HG02885 (cell line): Measurements from ENCODE around the gene MRPS18A.
A peak's percentile ranks its signal among the peaks of the same experiment; 100 is the strongest.

Experiments
- ATAC-seq: cut with Tn5 transposase; IDR thresholded peaks from one replicate; pipeline ENCODE4 v1.9.1; 2021; ENCODE audit warnings: mild to moderate bottlenecking; ENCODE audit not compliant: unreplicated experiment, poor library complexity

MRPS18A gene

GRCh38 chr6:43687437-43688347 is at the start of gene MRPS18A:
Gene MRPS18A, minus strand, starts transcription at chr6:43687791. Its CDS starts 12 bp downstream, at chr6:43687779.
- peak; percentile 90 for ATAC-seq

GRCh38 chr6:43736844-43737243 is 49.3 kb upstream of the MRPS18A start:
- no peak for ATAC-seq

GRCh38 chr6:43736211-43736786 is 48.7 kb upstream of the MRPS18A start:
- no peak for ATAC-seq

GRCh38 chr6:43735642-43736199 is 48.1 kb upstream of the MRPS18A start:
- no peak for ATAC-seq

- no peak for ATAC-seq
These were observed 46.7 kb upstream of the MRPS18A start for GRCh38 chr6:43734294-43734665.

- ATAC-seq = no peak
These were observed 46.1 kb upstream of the MRPS18A start for GRCh38 chr6:43733471-43734293.

GRCh38 chr6:43730634-43731033 is 43.0 kb upstream of the MRPS18A start:
- ATAC-seq = no peak

GRCh38 chr6:43729537-43729936 is 41.9 kb upstream of the MRPS18A start:
- ATAC-seq = no peak

- no peak for ATAC-seq
These were observed 41.0 kb upstream of the MRPS18A start for GRCh38 chr6:43728586-43728985.

- ATAC-seq = no peak
These were observed 40.0 kb upstream of the MRPS18A start for GRCh38 chr6:43727634-43728033.

GRCh38 chr6:43725643-43726580 is 38.3 kb upstream of the MRPS18A start:
- no peak for ATAC-seq

- ATAC-seq = peak; percentile 80
These were observed 37.5 kb upstream of the MRPS18A start for GRCh38 chr6:43724914-43725642.

GRCh38 chr6:43724354-43724753 is 36.8 kb upstream of the MRPS18A start:
- no peak for ATAC-seq

GRCh38 chr6:43723737-43724295 is 36.2 kb upstream of the MRPS18A start:
- peak; percentile 76 for ATAC-seq

- ATAC-seq = no peak
These were observed 35.4 kb upstream of the MRPS18A start for GRCh38 chr6:43722920-43723545.

- no peak for ATAC-seq
These were observed 33.4 kb upstream of the MRPS18A start for GRCh38 chr6:43720999-43721398.

GRCh38 chr6:43719511-43719910 is 31.9 kb upstream of the MRPS18A start:
- ATAC-seq = no peak
